Stomach smooth muscle (tissue), 2 donors: ENCODE results near the gene TBC1D8B.
"Not testable (repeated sequence)": the region's sequence is repeated elsewhere in the genome, so short reads cannot be mapped to it uniquely, and the experiment has no call there.

Experiments used
- H3K27ac ChIP-seq: one replicate; pipeline ENCODE4 v1.7.0; 2013; ENCODE audit warnings: mild to moderate bottlenecking, low read length, inconsistent platforms
- H3K27me3 ChIP-seq, 2 donors: one replicate each; pipeline ENCODE4 v1.7.0; 2013; ENCODE audit warnings: low read length in 2 of 2; ENCODE audit not compliant: insufficient read depth in 2 of 2, control insufficient read depth in 1 of 2
- H3K36me3 ChIP-seq, 2 donors: one replicate each; pipeline ENCODE4 v1.7.0; 2013; ENCODE audit warnings: low read length in 2 of 2; ENCODE audit not compliant: control insufficient read depth in 2 of 2, insufficient read depth in 2 of 2
- H3K4me1 ChIP-seq: one replicate; pipeline ENCODE4 v1.7.0; 2013; ENCODE audit warnings: low read length; ENCODE audit not compliant: control insufficient read depth, insufficient read depth
- H3K4me3 ChIP-seq, 2 donors: one replicate each; pipeline ENCODE4 v1.7.0; 2013; ENCODE audit warnings: low read length in 2 of 2
- H3K9ac ChIP-seq, 2 donors: one replicate each; pipeline ENCODE4 v1.7.0; 2013; ENCODE audit warnings: low read length in 2 of 2, mild to moderate bottlenecking in 1 of 2
- H3K9me3 ChIP-seq, 2 donors: one replicate each; pipeline ENCODE4 v1.7.0; 2013; ENCODE audit warnings: low read length in 2 of 2; ENCODE audit not compliant: control insufficient read depth in 2 of 2
- donor health status: healthy.
- donor health status: Pancreatic carcinoma.

TBC1D8B gene

GRCh38 chrX:106814093-106814492 lies 11.6 kb downstream of the TBC1D8B start:
- not testable (repeated sequence) for H3K27me3 ChIP-seq, H3K9ac ChIP-seq

GRCh38 chrX:106862972-106863688 lies 60.7 kb downstream of the TBC1D8B start:
- H3K4me3 ChIP-seq = no peak overlapping the region
- no peaks in the 10 kb centered on the region for H3K9me3 ChIP-seq
- no peaks in the 10 kb centered on the region for H3K36me3 ChIP-seq
- H3K27me3 ChIP-seq = peaks cover 0 to 18% of the 10 kb centered on the region in 2 donors
- no peaks in the 10 kb centered on the region for H3K4me1 ChIP-seq
- H3K9ac ChIP-seq = no peak overlapping the region
- H3K27ac ChIP-seq = no peak overlapping the region

More at GRCh38 chrX:106814093-106814492, 11.6 kb downstream of the TBC1D8B start:
- not testable (repeated sequence) for H3K9me3 ChIP-seq, H3K4me3 ChIP-seq, H3K4me1 ChIP-seq, H3K27ac ChIP-seq, H3K36me3 ChIP-seq

GRCh38 chrX:106863697-106864096 lies 61.2 kb downstream of the TBC1D8B start:
- no peaks in the 10 kb centered on the region for H3K4me1 ChIP-seq
- H3K9ac ChIP-seq = no peak overlapping the region
- no peak overlapping the region for H3K27ac ChIP-seq
- no peaks in the 10 kb centered on the region for H3K36me3 ChIP-seq
- H3K9me3 ChIP-seq = no peaks in the 10 kb centered on the region
- peaks cover 0 to 18% of the 10 kb centered on the region in 2 donors for H3K27me3 ChIP-seq
- no peak overlapping the region for H3K4me3 ChIP-seq

GRCh38 chrX:106872796-106873195 lies 70.3 kb downstream of the TBC1D8B start:
- not testable (repeated sequence) for H3K9me3 ChIP-seq, H3K4me1 ChIP-seq, H3K9ac ChIP-seq, H3K27me3 ChIP-seq, H3K27ac ChIP-seq, H3K4me3 ChIP-seq, H3K36me3 ChIP-seq

GRCh38 chrX:106874075-106874474 lies 71.6 kb downstream of the TBC1D8B start:
- Histone ChIP-seq H3K9ac (no peak overlapping the region), H3K4me3 (no peak overlapping the region), H3K36me3 (no peaks in the 10 kb centered on the region), H3K4me1 (no peaks in the 10 kb centered on the region), H3K9me3 (no peaks in the 10 kb centered on the region), H3K27ac (no peak overlapping the region), H3K27me3 (peaks cover 0 to 10% of the 10 kb centered on the region in 2 donors)

- Histone ChIP-seq H3K36me3 (no peaks in the 10 kb centered on the region), H3K9ac (no peak overlapping the region), H3K27ac (no peak overlapping the region), H3K27me3 (peaks cover 0 to 10% of the 10 kb centered on the region in 2 donors), H3K4me1 (no peaks in the 10 kb centered on the region), H3K9me3 (no peaks in the 10 kb centered on the region), H3K4me3 (no peak overlapping the region)
These were observed 72.7 kb downstream of the TBC1D8B start for GRCh38 chrX:106875151-106875550.

- Histone ChIP-seq H3K36me3 (no peaks in the 10 kb centered on the region), H3K27ac (no peak overlapping the region), H3K4me1 (peaks cover under 1% of the 10 kb centered on the region), H3K4me3 (no peak overlapping the region), H3K27me3 (peaks cover 0 to 10% of the 10 kb centered on the region in 2 donors), H3K9me3 (no peaks in the 10 kb centered on the region), H3K9ac (no peak overlapping the region)
These were observed 87.0 kb downstream of the TBC1D8B start for GRCh38 chrX:106889468-106889867.

- H3K27ac ChIP-seq = no peak overlapping the region
- H3K9me3 ChIP-seq = no peaks in the 10 kb centered on the region
- H3K4me3 ChIP-seq = no peak overlapping the region
- peaks cover 0 to 17% of the 10 kb centered on the region in 2 donors for H3K27me3 ChIP-seq
- peaks cover 7% of the 10 kb centered on the region for H3K4me1 ChIP-seq
- H3K36me3 ChIP-seq = no peaks in the 10 kb centered on the region
- H3K9ac ChIP-seq = no peak overlapping the region
These were observed 89.4 kb downstream of the TBC1D8B start for GRCh38 chrX:106891762-106892460.

GRCh38 chrX:106894392-106894909 lies 92.0 kb downstream of the TBC1D8B start:
- Histone ChIP-seq H3K4me1 (peaks cover 7% of the 10 kb centered on the region), H3K27me3 (peaks cover 0 to 23% of the 10 kb centered on the region in 2 donors), H3K9ac (no peak overlapping the region), H3K4me3 (no peak overlapping the region), H3K36me3 (no peaks in the 10 kb centered on the region), H3K27ac (no peak overlapping the region), H3K9me3 (no peaks in the 10 kb centered on the region)

GRCh38 chrX:106894978-106895452 lies 92.5 kb downstream of the TBC1D8B start:
- Histone ChIP-seq H3K4me3 (no peak overlapping the region), H3K9me3 (no peaks in the 10 kb centered on the region), H3K27ac (no peak overlapping the region), H3K27me3 (peaks cover 0 to 24% of the 10 kb centered on the region in 2 donors), H3K4me1 (peaks cover 7% of the 10 kb centered on the region), H3K36me3 (no peaks in the 10 kb centered on the region), H3K9ac (no peak overlapping the region)

GRCh38 chrX:106897259-106897658 lies 94.8 kb downstream of the TBC1D8B start:
- Histone ChIP-seq H3K4me1 (peaks cover 7% of the 10 kb centered on the region), H3K9me3 (no peaks in the 10 kb centered on the region), H3K4me3 (no peak overlapping the region), H3K27ac (no peak overlapping the region), H3K9ac (no peak overlapping the region), H3K27me3 (peaks cover 0 to 29% of the 10 kb centered on the region in 2 donors), H3K36me3 (no peaks in the 10 kb centered on the region)
